SU-DHL-6 (cell line): ENCODE data around the gene ZNF317.

Experiments
- EZH2phosphoT487 ChIP-seq: fragments of 200-600 bp; sonication (generic), shearing (Covaris generic); conservative IDR thresholded peaks from 2 replicates; pipeline ENCODE4 v1.6.1; 2018; ENCODE audit warnings: mild to moderate bottlenecking, antibody characterized with exemption, low read length, moderate library complexity, mixed read lengths
- TF ChIP-seq, protein P1 (sequence below): fragments of 200-600 bp; sonication (generic); IDR thresholded peaks from one replicate; pipeline ENCODE4 v1.5.1; 2017; ENCODE audit warnings: antibody characterized with exemption, mild to moderate bottlenecking, low read length, moderate library complexity; ENCODE audit not compliant: insufficient read depth, poor library complexity, severe bottlenecking

DNA sequence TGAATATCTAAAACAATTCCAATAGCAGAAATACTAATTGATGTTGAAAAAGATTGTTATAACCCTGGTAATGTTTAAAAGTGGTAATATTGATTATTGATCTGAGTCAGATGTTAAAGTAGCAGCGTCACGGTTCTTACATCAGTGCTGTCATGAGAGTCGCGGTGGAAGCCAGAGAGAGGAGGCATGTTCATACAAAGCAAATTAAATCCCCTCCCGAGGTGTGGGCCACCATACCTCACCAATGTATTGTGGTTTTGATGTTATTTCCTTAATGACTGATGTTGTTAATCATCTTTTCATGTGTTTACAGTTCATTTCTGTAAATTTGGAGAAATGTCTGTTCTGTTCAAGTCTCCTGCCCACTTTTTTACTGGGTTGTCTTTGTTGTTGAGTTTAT is 11.2 kb downstream of the ZNF317 start:
- TF ChIP-seq, protein P1, sequence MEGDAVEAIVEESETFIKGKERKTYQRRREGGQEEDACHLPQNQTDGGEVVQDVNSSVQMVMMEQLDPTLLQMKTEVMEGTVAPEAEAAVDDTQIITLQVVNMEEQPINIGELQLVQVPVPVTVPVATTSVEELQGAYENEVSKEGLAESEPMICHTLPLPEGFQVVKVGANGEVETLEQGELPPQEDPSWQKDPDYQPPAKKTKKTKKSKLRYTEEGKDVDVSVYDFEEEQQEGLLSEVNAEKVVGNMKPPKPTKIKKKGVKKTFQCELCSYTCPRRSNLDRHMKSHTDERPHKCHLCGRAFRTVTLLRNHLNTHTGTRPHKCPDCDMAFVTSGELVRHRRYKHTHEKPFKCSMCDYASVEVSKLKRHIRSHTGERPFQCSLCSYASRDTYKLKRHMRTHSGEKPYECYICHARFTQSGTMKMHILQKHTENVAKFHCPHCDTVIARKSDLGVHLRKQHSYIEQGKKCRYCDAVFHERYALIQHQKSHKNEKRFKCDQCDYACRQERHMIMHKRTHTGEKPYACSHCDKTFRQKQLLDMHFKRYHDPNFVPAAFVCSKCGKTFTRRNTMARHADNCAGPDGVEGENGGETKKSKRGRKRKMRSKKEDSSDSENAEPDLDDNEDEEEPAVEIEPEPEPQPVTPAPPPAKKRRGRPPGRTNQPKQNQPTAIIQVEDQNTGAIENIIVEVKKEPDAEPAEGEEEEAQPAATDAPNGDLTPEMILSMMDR, result no peak
- no peak for TF ChIP-seq EZH2phosphoT487
